Measurements from ENCODE around the gene RBM3.

DNA sequence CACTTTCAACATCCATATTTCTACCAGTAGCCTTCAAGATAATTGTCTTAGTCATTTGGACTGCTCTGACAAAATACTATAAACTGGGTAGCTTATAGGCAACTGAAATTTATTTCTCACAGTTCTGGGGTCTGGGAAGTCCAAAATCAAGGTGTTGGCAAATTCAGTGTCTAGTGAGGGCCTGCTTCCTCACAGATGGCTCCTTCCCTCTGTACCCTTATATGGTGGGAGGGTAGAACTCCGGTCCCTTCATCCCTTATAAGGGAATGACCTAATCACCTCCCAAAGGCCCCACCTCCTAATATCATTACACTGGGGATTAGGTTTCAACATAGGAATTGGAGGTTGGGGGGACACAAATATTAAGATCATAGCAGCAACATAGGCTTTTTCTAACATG lies 42.1 kb upstream of the RBM3 start:
- TF ChIP-seq, protein P1, sequence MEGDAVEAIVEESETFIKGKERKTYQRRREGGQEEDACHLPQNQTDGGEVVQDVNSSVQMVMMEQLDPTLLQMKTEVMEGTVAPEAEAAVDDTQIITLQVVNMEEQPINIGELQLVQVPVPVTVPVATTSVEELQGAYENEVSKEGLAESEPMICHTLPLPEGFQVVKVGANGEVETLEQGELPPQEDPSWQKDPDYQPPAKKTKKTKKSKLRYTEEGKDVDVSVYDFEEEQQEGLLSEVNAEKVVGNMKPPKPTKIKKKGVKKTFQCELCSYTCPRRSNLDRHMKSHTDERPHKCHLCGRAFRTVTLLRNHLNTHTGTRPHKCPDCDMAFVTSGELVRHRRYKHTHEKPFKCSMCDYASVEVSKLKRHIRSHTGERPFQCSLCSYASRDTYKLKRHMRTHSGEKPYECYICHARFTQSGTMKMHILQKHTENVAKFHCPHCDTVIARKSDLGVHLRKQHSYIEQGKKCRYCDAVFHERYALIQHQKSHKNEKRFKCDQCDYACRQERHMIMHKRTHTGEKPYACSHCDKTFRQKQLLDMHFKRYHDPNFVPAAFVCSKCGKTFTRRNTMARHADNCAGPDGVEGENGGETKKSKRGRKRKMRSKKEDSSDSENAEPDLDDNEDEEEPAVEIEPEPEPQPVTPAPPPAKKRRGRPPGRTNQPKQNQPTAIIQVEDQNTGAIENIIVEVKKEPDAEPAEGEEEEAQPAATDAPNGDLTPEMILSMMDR (IDR thresholded peaks at IDR 0.05; ENCODE audit: low read depth, low read length): no peak
- no peak for TF ChIP-seq MYC (IDR thresholded peaks at IDR 0.05; ENCODE audit: low read depth, low read length)
- no peak for TF ChIP-seq POLR2A (IDR thresholded peaks at IDR 0.05; ENCODE audit: extremely low read depth, insufficient read length)
- TF ChIP-seq, protein P2, sequence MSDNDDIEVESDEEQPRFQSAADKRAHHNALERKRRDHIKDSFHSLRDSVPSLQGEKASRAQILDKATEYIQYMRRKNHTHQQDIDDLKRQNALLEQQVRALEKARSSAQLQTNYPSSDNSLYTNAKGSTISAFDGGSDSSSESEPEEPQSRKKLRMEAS (IDR thresholded peaks at IDR 0.05; ENCODE audit: low read depth, low read length): no peak

Measured in NB4 (cell line).